ENCODE results near the gene OGFOD3.

Gene OGFOD3

DNA sequence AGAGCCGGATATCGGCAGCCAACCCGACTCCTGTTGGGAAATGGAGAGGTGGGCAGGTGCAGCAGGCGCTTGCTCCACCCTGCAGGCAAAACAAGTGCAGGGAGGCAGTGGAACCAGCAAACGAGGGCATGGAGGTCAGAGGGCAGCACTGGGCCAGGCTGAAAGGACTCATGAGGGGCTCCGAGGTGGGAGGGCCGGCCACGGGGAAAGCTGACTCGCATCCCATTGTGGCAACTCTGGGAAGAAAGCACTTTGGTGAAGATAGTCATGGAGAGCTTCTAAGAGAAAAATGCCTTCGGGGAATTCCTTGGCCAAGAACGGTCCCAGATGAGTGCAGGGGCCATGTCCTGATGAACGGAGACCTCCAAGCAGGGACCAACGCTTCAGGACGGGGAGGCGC lies 27.7 kb upstream of the OGFOD3 start:
- no peak for DNase-seq

DNA sequence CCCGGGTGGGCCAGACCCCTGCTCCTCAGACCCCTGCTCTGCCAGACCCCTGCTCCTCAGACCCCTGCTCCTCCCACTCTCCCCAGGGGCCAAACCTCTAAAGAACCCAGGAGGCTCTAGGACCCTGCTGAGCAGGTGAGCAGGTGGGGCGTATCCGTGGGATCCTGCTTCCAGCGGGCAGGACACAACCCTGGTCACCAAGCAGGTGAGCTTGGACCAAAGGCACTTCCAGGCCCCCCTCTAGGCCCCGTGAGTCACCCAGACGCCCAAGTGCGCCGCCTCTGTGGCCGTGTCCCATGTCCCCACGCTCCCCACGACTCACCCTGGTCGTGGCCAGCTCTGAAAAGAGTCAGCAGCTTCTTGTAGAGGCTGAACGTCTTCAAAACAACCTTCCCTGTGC lies 27.2 kb upstream of the OGFOD3 start:
- no peak for DNase-seq

DNA sequence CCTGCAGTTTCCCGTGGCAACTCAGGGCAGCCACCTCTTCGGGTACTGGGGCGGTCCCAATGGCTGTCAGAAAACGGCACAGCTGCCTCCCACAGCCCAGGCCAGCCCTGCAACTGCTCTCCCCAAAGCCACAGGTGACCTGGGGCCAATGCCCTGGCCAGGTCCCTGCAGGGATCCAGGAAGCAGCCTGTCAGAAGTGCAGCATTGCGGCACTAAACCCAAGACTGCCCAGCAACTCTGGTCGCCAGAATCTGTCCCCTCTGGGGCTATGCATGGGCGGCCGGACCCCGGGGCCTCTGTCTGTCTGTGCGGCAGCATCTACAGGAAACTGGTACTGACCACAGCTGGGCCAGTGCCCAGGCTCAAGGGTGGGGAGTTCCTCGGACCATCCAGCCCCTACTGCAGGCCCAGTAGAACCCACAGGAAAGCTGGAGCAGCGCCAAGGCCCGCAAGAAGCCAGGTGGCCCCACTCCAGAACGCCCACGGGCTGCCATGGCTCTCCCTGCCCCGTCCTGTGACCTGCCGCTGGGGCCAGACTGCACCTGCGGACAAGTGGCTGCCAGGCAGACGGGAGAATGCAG lies 26.6 kb upstream of the OGFOD3 start:
- DNase-seq = no peak

DNA sequence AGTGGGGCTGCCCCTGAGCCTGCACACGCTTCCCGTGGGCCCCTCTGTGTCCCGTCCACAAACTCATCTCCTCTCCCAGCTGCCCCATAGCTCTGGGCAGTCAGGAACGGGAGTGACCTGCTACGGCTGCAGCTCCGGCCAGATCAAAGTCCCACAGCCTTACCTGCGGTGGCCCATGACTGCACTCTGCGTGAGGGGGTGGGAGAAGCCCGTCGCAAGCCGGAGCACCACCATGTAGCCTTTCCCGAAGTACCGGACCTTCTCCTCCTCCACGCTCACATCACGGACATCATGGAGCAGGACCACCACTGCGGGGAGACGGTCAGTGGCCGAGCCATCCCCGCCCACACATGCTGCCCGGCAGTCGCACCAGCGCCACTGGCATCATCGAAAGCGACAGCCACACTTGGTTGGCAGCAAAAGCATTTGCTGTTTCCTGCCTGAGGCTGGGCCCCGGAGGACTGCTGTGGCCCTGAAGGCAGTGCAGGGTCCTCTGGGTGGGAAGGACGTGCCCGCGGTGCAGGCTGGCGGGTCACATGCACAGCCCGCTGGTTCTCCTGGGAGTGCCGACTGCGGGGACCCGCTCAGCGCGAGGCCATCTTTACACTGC lies 26.0 kb upstream of the OGFOD3 start:
- no peak for DNase-seq

DNA sequence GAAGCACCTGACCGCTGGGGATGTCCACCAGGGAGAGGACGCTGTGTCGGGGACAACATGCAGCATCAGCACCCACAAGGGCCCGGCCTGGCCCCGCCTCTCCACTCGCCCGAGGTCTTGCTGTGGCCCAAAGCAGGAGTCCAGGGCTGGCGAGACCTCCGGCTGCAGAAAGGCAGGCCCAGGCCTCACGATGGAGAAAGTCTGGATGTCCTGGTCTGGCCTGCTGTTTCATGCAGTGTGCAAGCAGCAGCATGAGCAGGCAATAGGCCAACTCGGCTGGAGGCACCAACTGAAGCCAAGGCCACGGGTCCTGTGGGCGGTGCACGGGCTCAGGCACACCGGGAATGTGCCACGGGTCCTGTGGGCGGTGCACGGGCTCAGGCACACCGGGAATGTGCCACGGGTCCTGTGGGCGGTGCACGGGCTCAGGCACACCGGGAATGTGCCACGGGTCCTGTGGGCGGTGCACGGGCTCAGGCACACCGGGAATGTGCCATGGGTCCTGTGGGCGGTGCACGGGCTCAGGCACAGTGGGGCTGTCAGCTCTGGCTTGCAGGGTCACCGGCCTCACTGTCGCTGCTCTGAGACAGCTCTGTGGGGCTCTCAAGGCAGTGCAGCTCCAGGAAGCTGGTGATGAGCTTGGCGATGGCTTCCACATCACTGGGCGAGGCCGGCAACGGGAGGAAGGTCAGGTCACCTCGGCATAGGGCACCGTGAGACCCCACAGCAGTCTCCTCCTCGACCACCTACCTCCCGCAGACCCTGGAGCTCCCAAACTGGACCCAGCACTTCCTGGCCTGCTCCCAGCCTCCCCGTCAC lies 25.3 kb upstream of the OGFOD3 start:
- no peak for DNase-seq

DNA sequence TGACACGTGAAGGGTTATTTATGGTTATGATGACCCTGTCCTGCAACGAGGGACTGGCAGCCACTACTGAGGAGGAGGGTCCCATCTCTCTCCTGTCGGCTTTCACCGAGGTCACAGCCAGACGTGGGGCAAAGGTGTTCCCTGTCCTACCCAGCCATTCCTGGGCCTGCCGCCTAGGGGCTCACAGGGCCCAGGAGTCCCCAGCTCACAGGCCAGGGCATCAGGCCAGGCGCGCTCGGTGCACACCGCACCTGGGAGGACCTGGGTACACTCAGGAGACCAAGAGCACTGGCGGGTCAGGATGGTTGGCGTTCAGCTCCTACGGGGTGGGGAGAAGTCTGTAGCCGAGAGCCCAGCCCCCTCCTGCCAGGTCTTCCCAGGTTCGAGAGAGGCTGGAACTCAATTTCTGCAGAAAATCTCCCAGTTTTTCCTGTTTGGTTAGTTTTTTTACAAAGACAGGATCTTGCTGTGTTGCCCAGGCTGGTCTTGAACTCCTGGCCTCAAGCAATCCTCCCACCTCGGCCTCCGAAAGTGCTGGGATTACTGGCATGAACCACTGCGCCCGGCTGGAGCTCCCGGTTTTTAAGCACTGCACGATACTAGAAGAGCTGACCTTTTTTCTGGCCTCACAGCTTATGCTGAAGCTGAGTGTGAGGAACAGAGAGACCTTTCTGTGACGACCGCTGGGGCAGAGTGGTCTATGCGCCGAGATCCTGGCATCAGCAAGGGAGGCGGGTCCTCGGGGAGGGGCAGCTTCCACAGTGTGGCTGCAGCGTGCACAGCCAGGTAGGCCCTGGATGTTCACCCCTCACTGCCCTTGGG lies 24.5 kb upstream of the OGFOD3 start:
- no peak for DNase-seq

DNA sequence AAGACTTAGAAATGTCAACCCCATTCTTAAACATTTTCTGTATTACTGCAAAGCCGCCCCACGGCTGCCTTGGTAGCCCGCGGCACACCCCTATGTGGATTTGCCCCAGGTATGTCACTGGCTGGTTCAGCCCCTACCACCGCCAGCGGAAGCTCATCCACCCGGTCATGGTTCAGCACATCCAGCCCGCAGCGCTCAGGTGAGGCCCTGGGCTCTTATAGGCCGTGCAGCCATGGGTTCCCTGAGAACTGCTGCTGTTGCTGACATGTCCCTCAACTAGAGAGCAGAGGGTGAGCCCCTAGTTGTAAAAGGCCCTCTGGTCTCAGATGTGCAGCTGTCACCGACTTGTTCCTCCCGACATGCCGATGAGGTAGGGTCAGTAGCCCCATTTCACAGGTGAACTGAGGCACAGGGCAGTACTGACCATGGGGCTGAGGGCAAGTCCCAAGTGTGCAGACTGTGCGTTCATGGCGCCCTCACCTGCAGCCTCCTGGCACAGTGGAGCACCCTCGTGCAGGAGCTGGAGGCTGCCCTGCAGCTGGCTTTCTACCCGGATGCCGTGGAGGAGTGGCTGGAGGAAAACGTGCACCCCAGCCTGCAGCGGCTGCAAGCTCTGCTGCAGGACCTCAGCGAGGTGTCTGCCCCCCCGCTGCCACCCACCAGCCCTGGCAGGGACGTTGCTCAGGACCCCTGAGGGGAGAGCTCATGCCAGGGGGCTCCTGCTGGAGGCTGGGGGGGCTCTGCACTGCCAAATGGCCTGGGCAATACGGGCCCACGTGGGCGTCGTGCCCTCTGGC lies 23.5 kb upstream of the OGFOD3 start:
- DNase-seq = no peak

DNA sequence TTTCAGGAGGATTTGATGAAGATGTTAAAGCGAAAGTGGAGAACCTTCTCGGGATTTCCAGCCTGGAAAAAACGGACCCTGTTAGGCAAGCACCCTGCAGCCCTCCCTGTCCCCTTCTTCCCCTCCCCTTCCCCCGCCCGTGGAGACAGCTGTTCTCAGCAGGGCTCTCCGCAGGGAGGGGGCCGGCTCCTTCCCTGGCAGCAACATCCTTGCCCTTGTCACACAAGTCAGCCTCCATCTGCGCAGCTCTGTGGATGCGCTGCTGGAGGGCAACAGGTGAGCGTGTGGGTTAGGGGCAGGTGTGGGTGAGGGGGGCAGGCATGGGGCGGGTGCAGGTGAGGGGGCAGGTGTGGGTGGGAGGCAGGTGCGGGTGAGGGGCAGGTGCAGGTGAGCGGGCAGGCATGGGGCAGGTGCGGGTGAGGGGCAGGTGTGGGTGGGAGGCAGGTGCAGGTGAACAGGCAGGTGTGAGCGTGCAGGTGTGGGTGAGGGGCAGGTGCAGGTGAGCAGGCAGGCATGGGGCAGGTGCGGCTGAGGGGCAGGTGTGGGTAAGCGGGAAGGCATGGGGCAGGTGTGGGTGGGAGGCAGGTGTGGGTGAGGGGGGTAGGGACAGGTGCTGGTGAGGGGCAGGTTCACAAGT lies 22.7 kb upstream of the OGFOD3 start:
- no peak for DNase-seq

DNA sequence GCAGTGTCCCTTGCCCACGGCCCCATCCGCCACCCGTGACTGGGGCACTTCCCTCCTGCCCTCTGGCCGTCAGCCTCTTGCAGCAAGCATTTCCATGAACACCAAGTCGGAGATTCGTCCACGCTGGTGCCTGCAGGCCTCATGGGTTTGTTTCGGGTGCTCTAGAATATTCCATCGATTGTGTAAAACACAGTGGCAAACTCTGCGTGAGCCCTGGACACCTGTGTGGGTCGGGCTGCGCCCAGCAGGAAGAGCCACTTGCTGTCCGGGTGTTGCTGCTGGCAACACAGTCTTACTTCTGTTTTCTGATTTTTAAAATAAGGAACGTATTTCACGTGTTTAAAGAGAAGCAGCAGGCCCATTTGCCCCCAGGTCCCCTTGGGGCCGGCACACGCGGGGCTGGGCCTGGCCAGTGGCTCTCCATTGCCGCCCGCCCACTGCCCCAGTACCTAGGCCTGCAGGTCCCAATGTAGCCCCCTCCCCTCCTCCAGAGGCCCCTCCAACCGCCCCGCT lies 22.1 kb upstream of the OGFOD3 start:
- no peak for DNase-seq

DNA sequence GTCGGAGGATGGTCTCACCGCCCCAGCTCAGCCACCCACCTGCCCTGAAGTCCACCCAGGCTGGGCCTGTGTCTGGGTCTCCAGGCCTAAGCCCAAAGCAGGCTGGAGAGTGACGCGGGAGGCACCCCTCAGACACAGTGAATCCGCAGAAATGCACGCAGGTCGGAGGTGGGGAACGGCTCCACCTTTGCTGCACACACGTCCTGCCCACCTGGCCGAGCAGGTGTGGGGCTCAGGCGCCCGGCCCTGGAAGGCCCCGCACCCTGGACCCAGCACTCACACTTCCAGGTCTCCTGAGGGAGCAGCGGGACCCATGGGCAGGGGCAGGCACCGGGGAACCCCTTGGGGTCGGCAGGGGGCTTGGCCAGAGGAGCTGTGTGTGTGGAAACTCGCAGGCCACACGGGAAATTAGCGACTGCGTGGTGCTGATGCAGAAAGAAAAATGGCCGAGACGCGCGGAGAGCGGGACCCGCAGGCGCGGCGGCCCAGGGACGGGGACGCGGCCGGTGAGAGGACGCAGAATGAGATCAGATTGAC lies 21.5 kb upstream of the OGFOD3 start:
- DNase-seq = no peak

DNA sequence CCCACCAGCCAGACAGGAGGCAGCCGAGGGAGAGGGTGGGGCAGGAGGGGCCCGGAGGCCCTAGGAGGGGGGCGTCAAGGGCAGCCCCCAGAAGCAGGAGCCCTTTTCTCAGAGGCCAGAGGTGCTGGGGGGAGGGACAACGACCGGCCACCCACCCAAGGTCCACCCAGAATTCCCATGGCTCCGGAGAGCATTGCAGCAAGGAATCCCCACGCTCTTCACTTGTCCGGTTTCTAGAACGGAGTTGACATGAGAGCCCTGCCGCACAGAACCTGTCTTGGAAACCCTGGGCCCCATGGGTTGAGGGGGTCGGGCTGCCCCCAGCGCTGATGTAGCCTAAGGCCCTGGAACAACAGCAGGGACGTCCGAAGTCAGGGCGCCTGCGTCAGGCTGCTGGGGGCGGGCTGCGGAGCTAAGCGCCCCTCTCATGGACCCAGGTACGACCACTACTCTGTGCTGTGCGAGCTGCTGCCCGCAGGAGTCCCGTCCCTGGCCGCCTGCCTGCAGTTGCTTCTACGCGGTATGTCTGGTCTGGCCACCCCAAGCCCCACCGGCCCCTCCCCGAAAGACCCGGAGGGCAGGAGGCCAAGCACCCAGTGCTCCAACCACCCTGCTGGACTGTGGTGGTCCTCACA lies 20.9 kb upstream of the OGFOD3 start:
- no peak for DNase-seq

DNA sequence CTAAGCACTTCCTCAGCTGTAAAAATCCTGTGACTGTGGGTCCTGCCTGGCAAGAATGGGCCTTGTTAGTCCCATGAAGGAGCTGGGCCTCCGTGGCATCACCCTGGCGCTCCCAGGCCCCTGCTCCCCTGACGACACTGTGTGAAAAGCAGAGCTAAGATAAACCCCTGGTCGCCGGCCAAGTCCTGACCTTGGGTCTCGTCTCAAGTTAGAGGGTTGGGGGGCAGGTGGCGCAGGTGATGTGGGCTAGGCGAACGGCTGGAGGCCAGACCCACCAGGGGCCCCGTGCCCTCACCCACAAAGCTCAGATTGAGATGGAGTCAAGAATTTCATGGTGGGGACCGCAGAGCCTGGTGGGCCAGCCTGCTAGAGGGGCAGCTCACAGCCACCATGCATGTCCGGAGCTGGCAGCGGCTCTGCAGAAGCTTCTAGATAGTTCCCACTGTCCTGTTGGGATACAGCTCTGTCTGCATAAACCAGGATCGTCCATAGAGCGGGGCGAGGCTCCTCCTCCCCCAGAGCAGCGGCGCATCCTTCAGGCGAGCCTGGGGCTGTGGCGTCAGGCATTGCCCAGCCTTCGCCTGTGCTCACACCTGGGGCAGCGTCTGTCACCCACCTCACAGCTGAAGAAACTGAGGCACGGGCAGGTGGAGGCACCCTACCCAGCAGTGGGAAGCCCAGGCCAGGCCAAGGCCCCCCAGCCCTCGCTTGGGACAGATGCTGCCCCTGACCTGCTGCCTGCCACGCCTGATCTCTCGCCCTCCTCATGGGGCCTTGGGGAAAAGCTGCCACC lies 20.2 kb upstream of the OGFOD3 start:
- DNase-seq = no peak

DNA sequence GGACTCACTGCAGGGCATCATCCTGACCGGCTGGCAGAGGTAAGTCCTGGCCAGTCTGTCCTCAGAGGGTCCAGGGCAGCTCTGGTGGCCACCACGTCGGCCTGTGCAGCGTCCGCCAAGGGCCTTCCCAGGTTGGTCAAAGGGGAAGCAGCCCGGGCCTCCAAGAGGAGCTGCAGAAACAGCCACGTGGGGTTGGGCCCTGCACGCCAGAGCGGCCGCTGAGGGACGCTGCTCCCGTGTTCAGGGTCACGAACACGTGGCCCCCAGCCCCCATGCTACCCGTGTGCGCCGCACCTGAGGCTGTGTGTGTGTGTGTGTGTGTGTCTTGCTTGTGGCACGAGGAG lies 18.9 kb upstream of the OGFOD3 start:
- no peak for DNase-seq

DNA sequence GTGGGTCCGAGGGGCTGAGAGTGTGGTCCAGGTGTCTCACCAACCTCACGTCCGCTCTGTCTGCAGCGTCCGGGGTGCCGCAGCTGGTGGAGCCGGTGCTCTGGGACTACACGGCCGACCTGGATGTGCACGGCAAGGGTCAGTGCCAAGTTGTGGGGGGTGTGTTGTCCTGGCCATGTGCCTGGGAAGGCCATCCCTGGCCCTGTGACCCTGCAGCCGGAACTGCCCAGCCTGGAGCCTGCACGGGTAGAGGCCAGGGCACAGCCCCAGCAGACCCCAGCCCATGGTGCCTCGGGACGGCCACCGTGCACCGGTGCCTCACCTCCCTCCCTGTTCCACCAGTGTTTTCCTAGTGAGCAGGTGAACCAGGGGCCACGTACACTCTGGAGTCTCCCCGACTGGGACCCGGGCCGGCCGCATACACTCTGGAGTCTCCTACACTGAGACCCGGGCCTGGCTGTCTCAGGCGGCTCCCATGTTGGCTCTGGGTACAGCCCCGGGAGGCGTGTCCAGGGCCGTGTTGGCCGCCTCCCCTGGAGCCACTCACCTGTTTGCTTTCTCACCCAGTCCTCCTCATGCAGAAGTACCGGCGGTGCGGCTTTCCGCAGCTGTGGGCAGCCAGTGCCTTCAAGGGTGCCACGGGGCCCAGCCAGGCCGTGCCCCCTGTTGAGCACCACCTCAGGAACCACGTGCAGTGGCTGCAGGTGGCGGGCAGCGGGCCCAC lies 18.4 kb upstream of the OGFOD3 start:
- DNase-seq = no peak

DNA sequence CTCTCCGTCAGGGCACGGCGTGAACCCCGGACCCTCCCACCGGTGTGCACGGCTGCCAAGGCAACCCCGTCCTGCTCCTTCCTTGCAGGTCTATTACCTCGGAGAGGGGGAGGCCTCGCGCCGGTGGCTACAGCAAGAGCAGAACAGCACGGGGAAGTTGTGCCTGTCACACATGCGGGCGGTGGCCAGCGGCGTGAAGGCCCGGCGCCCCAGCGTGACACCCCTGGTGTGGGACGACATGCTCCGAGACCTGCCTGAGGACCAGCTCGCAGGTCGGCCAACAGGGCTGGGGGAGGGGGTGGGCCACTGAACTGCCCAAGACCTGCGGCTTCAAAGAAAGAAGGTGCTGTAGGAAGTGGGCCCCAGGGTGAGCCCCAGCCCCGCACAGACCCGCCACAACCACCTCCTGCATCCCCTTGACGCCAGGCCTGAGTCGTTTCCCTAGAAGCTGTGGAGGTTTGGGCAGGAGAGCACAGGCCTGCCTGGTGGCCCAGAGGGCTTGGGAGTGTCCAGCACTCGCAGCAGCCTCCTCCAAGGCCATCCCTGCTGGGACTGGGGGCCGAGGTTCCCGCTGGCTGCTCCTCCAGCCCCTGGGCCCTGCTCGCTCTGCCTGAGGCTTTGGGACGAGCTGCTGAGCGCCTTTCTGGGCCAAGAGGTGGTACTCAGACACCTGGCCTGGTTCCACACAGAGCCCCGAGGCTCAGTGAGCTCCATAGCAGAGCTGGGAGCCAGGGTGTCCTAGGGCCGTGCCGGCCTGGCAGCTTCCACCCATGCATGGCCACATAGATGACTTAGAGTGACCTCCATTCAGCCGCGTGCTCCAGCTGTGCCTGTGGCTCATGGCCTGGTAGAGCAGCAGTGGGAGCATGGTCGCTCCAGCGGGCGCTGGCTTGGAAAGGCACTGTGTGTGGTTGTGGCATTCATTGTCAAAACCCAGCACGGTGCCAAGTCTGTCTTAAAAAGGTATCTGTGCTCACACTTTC lies 17.5 kb upstream of the OGFOD3 start:
- DNase-seq = no peak

DNA sequence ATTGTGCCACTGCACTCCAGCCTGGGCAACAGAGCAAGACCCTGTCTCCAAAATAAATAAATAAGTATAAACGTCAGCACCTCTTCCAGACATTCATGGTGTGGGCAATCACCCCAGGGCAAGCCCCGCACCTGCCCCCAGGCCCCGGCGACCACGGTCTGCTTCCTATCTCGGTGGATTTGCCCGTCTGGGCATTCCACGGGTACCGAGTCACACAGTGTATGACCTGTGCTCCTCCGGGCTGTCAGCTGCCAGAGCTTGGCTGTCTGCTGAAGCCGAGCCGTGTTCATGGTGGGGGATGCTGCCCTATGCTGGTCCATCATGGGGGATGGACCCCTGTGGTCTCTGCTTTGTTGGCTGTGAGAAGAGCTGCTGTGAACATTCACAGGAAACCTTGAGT lies 16.7 kb upstream of the OGFOD3 start:
- no peak for DNase-seq

DNA sequence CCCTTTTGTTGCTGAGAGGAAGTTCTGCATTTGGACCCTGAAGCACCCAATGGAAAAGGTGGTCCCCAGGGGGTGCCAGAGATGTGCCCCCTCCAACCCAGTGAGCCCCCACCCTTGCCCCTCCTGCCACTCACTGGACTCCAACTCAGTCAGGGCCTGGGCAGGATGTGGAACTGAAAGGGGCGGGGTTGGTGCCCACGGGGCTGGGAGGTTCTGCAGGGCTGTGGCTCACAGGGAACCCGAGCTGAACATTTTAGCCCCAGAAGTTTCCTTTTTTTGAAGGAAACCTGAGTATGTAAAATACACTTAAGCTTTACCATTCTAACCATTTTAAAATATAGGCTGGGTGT lies 15.8 kb upstream of the OGFOD3 start:
- DNase-seq = no peak

DNA sequence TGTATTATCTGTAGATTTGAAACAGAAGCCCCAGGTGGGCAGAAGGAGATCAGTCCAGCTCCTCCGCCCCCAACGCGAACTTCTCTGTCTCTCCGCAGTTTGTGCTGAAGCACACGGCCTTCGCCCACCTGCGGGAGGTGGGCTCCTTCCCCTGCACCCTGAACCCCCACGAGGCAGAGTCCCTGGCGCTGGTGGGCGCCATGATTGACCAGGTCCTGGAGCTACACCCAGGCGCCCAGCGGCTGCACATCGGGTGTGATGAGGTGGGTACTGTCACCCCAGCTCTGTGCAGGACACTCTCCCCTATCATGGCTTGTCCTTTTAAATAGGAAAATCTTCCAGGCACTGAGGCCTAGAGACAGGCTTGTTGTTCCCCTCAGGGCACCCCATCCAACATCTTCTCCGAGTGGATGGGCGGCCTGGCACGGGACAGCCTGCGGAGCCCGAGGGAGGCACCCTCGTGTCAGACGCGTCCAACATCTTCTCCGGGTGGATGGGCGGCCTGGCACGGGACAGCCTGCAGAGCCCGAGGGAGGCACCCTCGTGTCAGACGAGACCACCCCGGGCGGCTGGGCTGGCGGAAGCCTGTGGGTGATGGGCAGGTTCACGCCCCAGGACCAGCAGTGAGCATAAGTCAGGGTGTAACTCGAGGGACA lies 15.3 kb upstream of the OGFOD3 start:
- DNase-seq = no peak
